Hair follicle dermal papilla cell (primary cell): ENCODE results near the gene SPATA31A7. TPM values are rescaled to one million over a fixed set of nuclear protein-coding genes. Genes with fewer than 3 reads are reported as not detected.

Source experiments
- small RNA-seq: library from RNA; depleted of rRNA; stranded (forward); fragments of <200 nt; gene quantifications from one replicate; pipeline ENCODE3, GENCODE V24; 2012
- total RNA-seq: library from RNA; depleted of rRNA; stranded (reverse); fragments of >200 nt; gene quantifications from 2 replicates; pipeline ENCODE4 v1.2.3, GENCODE V29; 2012

The SPATA31A7 gene
- total RNA-seq = not detected in 2 replicates

GRCh38 chr9:61189736-61190135 lies at the start of gene SPATA31A7:
Gene SPATA31A7 (plus strand): TSS chr9:61190036. CDS start chr9:61190065, 29 bp downstream.

Small RNA genes within 50 kb of the gene (small RNA-seq; reads per million reads assigned to genes)
- gene BX005040.2 = not detected
